ENCODE data around the gene KMO.

GRCh38 chr1:241640149-241640866, 108.1 kb downstream of the KMO start, which contains the start of the genes CHML and OPN3:
- no peak for TF ChIP-seq CTCF (conservative IDR thresholded peaks at IDR 0.05; ENCODE audit: low read depth, low read length)
- TF ChIP-seq EZH2 (IDR thresholded peaks at IDR 0.05; ENCODE audit: low read length, unreplicated experiment): no peak
- no peak for TF ChIP-seq EZH2phosphoT487 (IDR thresholded peaks at IDR 0.05; ENCODE audit: borderline replicate concordance, low read length)
